Measurements from ENCODE around the gene TMSB4Y.

TMSB4Y gene

DNA sequence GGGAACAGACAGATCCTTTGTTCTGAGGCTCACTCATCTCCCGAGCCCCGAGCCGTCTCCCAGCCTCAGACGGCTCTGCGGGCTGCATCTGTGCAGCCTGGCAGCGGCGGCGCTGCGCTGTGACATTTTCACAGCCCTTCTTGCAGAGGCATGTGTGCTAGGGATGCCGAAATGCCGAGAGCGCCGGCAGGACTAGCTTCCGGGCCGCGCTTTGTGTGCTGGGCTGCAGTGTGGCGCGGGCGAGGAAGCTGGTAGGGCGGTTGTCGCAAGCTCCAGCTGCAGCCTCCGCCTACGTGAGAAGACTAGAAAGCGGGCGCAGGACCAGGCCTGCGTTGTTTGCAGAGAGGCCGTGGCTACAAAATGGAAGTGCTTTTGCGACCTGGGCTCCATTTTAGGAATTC lies at the start of gene TMSB4Y:
TMSB4Y (plus strand) TSS at position 332 of the 401 bp plus-strand sequence.
- no peak for DNase-seq

DNA sequence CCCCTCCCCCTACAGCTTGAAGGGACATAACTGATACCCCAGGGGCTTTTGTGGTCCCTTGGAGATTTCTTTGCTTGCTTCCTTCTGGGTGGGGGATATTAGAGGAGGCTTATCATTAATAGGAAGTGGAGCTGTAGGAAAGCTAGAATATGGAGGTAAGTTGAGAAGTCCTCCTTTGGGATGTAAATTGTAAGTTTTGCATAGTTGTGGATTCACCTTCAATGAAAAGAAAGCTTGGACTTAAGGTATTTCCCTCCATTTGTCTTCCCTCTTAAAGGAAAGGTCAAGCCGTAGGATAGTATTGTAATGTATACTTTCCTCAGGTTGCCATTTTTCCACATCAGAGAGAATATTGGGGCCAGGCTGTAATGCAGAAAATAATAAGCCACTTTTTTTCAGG lies 39.5 kb upstream of the TMSB4Y start:
- no peak for DNase-seq

DNA sequence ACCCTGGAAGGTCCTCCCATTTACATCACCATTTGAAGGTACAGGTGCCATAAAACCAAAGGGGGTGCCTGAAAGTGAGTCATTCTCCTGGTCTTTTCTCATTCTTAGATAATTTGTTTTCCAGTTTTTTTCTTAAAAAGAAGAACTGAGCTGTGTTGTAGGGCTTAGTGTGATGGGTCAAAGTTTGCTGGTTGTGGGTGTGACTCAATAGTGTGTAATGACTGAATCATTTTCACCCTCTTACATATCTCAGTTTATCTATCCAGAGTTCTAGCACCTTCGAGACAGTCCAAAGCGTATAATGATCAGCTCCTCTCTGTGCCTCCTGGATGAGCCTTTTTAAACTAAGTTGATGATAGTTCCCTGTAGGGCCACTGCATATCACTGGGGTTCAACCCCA lies 32.6 kb upstream of the TMSB4Y start:
- no peak for DNase-seq

DNA sequence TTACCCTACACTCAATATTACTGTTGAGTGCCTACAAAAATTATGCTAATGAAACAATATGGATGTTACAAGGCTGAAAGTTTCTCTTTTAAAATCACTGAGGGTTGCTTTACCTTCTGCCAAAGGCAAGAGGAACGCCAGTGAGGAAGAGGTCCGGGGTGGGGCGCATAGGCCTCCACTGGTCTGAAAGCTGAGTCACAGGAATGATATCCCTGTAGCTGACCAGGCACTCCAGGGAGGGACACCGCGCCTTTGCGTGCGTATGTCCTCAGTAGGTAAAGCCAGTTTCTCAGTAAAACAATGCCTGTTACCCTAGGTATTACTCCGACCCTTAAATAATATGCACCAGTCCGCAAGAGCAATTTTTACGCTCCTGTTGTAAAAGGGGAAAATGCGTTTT lies 1.4 kb upstream of the TMSB4Y start:
- DNase-seq, result no peak

DNA sequence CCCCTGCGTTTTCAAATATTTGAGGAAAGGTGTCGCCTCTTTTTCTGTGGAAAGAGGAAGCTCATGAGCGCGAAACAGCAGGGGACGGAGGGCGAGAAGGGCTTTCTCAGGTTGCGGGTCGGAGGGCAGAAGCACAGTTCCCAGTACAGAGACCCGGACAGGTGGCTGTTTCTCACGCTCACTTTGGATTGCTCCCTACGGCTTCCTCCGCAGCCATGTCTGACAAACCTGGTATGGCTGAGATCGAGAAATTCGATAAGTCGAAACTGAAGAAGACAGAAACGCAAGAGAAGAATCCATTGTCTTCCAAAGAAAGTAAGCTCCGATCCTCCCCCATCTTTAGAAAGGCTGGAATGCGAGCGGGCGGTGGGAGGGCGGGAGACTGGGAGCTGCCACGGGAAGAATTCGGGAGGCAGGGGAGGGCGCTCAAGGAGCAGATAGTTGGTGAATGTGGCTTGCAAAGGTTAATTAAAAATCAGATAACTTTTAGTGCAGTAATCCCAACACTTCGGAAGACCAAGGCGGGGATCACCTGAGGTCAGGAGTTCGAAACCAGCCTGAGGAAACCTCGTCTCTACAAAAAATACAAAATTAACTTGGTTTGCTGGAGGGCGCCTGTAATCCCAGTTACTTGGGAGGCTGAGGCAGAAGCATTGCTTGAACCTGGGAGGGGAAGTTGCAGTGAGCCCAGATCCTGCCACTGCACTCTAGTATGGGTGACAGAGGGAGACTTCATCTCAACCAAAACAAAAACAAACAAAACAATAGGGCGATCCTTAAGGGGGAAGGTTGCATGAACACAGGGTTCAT lies 627 bp downstream of the TMSB4Y start:
- DNase-seq, result no peak

DNA sequence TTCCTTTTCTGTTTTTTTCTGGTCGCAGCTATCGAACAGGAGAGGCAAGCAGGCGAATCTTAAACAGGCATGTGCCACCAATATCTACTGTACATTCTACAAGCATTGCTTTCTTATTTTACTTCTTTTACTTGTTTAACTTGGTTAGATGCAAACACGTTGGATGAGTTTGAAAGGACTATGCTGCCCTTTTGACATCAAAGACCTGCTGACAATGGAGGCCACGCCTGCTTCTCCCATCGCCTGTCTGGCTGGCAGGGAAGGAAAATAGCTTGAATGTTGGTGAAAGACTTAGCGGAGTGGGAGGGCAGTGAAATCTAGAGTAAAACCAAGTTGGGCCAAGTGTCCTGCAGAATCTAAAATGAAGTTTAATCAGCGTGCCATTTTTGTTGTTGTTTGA lies 1.5 kb downstream of the TMSB4Y start:
- DNase-seq, result no peak

DNA sequence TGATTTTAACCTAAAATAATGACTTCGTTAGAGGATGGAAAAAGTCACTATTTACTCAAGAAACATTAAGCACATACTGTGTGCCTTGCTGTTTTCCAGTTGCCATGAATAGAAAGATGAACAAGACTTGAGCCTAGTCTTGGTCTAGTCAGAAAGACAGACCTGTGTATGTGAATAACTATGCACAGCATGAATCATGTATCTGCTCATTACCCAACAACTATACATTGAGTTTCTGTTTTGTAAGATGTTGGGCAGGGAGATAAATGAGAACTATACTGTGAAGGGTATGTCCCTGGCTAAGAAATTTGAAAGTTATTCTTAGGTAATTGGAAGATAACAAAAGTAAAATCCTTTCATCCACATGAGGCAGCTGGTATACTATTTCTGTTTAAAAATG lies 4.3 kb downstream of the TMSB4Y start:
- no peak for DNase-seq

DNA sequence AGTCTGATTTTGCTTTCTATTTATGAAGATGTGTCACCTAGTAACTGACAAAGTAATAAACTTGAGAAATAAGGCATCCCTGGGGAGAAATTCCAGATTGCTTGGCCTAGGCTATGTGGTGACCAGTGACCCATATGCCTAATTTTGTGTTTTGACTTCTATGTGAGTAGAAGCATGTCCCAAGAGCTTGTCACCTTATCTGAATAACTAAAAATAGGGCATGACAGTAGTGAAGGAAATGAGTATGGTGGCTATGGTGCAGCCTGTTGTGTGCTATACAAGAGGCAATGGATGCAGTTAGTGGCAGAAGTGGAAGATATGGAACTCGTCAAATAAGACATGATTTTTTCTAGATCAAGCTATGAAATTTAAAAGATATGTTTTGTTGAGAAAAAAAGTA lies 15.3 kb downstream of the TMSB4Y start:
- DNase-seq, result no peak

DNA sequence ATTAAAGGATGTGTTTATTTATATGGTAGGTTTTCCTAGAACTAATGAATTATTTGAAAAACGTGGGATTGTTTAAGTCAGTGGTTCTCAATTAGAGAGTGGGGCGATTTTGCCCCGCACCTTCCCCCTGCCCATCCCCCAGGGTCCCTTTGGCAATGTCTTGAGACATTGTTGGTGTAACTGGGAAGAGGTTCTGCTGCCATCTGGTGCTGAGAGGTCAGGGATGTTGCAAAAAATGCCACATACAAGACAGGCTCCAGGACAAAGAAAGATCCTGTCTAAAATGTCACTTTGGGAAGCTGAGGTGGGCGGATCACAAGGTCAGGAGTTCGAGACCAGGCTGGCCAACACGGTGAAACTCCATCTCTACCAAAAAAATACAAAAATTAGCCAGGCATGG lies 25.8 kb downstream of the TMSB4Y start:
- no peak for DNase-seq

DNA sequence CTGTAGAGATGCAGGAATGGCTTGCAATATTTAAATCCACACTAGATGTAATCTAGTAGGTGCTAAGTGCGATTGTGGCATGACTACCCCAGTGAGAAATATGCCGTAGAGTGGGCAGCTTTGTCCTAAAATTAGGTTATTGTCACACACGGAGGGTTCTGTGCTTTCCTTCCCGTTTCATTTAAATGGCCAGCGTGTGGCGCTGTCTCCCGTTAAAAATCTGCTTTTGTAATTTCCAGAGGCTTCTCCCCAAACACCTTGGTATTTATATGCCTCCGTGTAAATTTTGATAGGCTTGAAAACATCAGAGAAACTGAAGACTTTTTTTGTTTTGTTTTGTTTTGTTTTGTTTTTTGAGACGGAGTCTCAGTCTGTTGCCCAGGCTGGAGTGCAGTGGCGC lies 34.9 kb downstream of the TMSB4Y start:
- no peak for DNase-seq

DNA sequence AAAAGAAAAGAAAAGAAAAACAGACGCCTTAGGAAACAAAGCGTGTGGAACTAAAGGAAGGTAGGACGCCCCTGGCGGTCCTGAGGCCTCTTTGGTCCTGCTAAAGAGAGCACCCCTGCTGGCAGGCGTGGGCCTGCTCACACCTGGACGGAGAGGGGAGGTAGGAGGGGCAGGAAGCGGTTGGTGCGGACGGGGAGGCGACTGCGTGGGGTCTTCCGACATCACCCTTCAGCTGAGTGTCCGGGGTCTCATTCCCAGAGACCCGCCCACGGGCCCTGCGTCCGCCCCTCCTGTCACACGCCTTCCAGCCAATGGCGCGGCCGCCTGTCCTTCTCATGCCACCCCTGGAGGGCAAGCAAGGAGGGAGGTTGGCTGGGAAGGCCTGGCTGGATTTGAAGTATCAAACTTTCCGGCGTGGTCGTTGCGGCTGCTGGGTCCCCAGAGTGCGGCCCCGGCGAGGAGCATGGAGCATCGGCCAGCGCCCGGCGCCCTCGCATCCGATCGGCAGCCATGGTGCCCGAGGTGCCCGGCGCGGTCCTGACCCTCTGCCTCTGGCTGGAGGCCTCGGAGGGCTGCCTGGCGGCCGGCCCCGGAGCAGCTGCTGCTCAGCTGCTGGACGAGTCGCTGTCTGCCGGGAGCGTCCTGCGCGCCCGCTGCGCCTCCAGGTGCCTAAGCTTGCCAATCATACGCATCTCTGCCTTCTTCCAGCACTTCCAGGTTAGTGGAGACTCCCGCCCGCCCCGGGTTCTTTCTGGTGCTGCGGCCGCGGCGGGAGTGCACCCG lies 47.8 kb downstream of the TMSB4Y start:
- no peak for DNase-seq

DNA sequence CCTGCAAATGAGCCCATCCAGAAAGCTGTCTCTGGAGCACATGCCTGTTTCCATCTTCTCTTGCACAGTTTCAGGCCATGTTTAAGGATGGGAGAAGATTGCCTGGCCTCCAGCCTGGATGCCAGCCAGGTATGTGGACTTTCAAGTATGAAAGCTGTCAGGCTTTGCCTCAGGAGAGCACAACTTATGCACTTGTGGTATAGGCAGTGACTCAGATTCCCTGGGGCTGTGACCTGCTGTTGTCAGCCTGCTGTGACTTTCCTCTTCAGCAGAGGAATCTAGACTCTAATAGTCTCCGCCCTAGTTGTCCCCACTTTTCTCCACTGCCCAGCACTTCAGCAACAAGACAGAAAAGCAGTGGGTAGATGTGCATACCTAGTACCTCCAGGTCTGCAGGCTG lies 51.0 kb downstream of the TMSB4Y start:
- no peak for DNase-seq

Measured in NCI-H1930 (cell line).